SK-N-DZ (cell line): ENCODE data around the gene IKBIP.
"Not testable (repeated sequence)": the region's sequence is repeated elsewhere in the genome, so short reads cannot be mapped to it uniquely, and the experiment has no call there.

ENCODE experiments used
- DNase-seq: peaks from one replicate; pipeline ENCODE4 v3.0.0-alpha.2; 2015; ENCODE audit warnings: low spot score
- small RNA-seq, 2 experiments: library from RNA; depleted of rRNA; stranded (forward); fragments of <200 nt; gene quantifications; one replicate each; pipeline ENCODE3, GENCODE V24; 2014

The IKBIP gene

GRCh38 chr12:98578392-98578791 is 66.2 kb downstream of the IKBIP start:
- no peak for DNase-seq

GRCh38 chr12:98576795-98577194 is 67.8 kb downstream of the IKBIP start:
- DNase-seq, result not testable (repeated sequence)

- DNase-seq, result no peak
Measured at GRCh38 chr12:98575013-98575412, 69.6 kb downstream of the IKBIP start.

Small RNA genes lying within 50 kb of the gene (small RNA-seq; reads per million reads assigned to genes)
- gene SNORA53, result 20.8 to 65.0 reads per million in 2 experiments
